SHP77 treated with DMSO at 0.1 percent for 48 hours (cell line): ENCODE results near the gene LRRC47.

Experiments used
- DNase-seq: peaks from one replicate; lab custom pipeline; 2025; lab: John Stamatoyannopoulos, UW

The LRRC47 gene

GRCh38 chr1:3732434-3733093, 63.7 kb downstream of the LRRC47 start:
- DNase-seq, result no peak

DNA sequence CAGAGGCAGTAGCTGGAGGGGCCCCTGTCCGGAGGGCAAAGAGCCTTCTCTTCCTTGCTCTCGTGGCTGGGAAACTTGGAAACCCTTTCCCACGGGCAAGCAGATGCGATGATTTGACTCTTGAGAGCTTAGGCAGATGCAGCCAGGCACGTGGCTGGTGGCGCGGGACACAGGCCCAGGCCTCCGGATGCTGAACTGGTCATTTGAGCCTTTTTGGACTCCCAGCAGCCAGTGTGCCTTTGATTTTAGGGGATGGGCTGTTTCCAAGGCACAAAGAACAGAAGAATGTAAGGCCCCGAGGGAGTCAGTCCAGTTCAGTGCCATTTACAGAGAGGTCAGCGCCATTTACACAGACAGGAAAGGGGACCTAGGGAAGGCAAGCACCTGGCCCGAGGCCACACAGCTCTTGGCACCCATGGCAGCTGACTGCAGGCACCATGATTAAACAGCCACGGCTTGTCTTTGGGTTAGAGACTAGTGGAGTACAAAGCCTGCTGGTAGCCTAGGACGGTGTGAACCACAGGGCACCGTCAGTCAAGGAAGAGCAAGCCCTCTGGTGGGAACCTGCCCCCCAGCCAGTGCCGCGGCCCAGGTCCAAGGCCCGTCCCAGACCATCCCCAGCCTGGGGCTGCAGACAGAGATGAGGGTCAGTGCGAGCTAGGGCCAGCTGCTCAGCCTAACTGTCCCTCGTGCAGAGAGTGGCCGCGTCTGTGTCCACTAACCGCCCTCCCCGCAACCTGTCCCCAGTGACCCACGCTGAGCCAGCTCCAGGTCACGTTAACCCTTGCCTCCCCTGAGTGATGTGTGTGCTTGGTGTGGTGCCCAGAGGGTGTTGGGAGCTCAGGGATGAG, 64.5 kb downstream of the LRRC47 start:
- DNase-seq, result no peak

- no peak for DNase-seq
Observed at GRCh38 chr1:3730543-3731247, 65.6 kb downstream of the LRRC47 start.

- no peak for DNase-seq
Observed at GRCh38 chr1:3729594-3730542, 66.4 kb downstream of the LRRC47 start.
